ENCODE results near the gene ALPK3. TPM values are rescaled to one million over a fixed set of nuclear protein-coding genes. Genes with fewer than 3 reads are reported as not detected.

ALPK3 gene
- total and polyA plus RNA-seq, 2 experiments from 2014 or later = 3.7 to 29.7 TPM

- Mint-ChIP-seq H3K36me3 (ENCODE audit: low read depth) (no peaks in the 10 kb centered on the region; the same call in 2 of the 3 replicates), H3K27ac (no peak overlapping the region)
- H3K27me3 ChIP-seq (ENCODE audit: insufficient read depth) = no peaks in the 10 kb centered on the region
Measured at GRCh38 chr15:84831028-84831427, 13.9 kb downstream of the ALPK3 start.

GRCh38 chr15:84831613-84832012 lies 14.5 kb downstream of the ALPK3 start:
- H3K4me1 ChIP-seq (ENCODE audit: insufficient read depth) = no peaks in the 10 kb centered on the region
- H3K27me3 ChIP-seq (ENCODE audit: insufficient read depth) = no peaks in the 10 kb centered on the region
- no peak overlapping the region for H3K4me3 ChIP-seq
- no peak for ATAC-seq
- 0 out of 2 replicates have a peak, but pooled peaks cover 6% of the 10 kb centered on the region for H3K36me3 ChIP-seq (ENCODE audit: insufficient read depth)
- no peak overlapping the region for H3K27ac Mint-ChIP-seq
- H4K20me1 ChIP-seq (replicated peaks; ENCODE audit: insufficient read depth) = no peaks in the 10 kb centered on the region
- H3F3A ChIP-seq (replicated peaks; ENCODE audit: low read depth) = no peaks in the 10 kb centered on the region
- no peaks in the 10 kb centered on the region for H3K9me2 ChIP-seq (ENCODE audit: insufficient read depth)
- H3K27ac ChIP-seq (ENCODE audit: low read depth) = no peak overlapping the region
- H3K27me3 Mint-ChIP-seq (ENCODE audit: insufficient read depth, low read depth, poor library complexity) = no peaks in the 10 kb centered on the region
- no peaks in the 10 kb centered on the region for H3K9me3 Mint-ChIP-seq
- H3K4me2 ChIP-seq = no peak overlapping the region
- no peak for DNase-seq (ENCODE audit: low spot score)
- no peaks in the 10 kb centered on the region; the same call in 2 of the 3 replicates for H3K36me3 Mint-ChIP-seq (ENCODE audit: low read depth)
- no peak overlapping the region for H3K4me3 Mint-ChIP-seq
- peaks cover 10% of the 10 kb centered on the region for H3K4me1 Mint-ChIP-seq
- no peak overlapping the region for H2AFZ ChIP-seq
- H3K79me2 ChIP-seq (replicated peaks; ENCODE audit: insufficient read depth) = no peaks in the 10 kb centered on the region
- TF ChIP-seq POLR2AphosphoS5 (IDR thresholded peaks at IDR 0.05; ENCODE audit: low read depth) (no peak), ZNF331 (CRISPR knock-in tag; IDR thresholded peaks at IDR 0.05; ENCODE audit: low read depth) (no peak), JUNB (IDR thresholded peaks at IDR 0.05; ENCODE audit: unreplicated experiment) (no peak), CREB1 (CRISPR knock-in tag; IDR thresholded peaks at IDR 0.05; ENCODE audit: low read depth) (no peak), EZH2 (IDR thresholded peaks at IDR 0.05; ENCODE audit: low read depth, unreplicated experiment) (no peak), ETS1 (IDR thresholded peaks at IDR 0.05) (no peak), CTCF (conservative IDR thresholded peaks at IDR 0.05; ENCODE audit: low read depth in 2 of 2) (no peak), REST (IDR thresholded peaks at IDR 0.05; ENCODE audit: unreplicated experiment) (no peak), EZH2phosphoT487 (IDR thresholded peaks at IDR 0.05; ENCODE audit: unreplicated experiment) (no peak), STAT1 (IDR thresholded peaks at IDR 0.05; ENCODE audit: unreplicated experiment) (no peak), ZNF114 (CRISPR knock-in tag; IDR thresholded peaks at IDR 0.05) (no peak), NANOG (IDR thresholded peaks at IDR 0.05; ENCODE audit: borderline replicate concordance) (no peak)

More at GRCh38 chr15:84831028-84831427, 13.9 kb downstream of the ALPK3 start:
- Mint-ChIP-seq H3K4me1 (peaks cover 15% of the 10 kb centered on the region), H3K4me3 (no peak overlapping the region), H3K27me3 (ENCODE audit: insufficient read depth, low read depth, poor library complexity) (no peaks in the 10 kb centered on the region), H3K9me3 (no peaks in the 10 kb centered on the region)
- Histone ChIP-seq H3K4me2 (no peak overlapping the region), H3K4me1 (ENCODE audit: insufficient read depth) (no peaks in the 10 kb centered on the region; the same call in 1 of the 2 replicates), H3K4me3 (no peak overlapping the region), H3K9me2 (ENCODE audit: insufficient read depth) (no peaks in the 10 kb centered on the region), H2AFZ (no peak overlapping the region), H3F3A (replicated peaks; ENCODE audit: low read depth) (no peaks in the 10 kb centered on the region), H3K79me2 (replicated peaks; ENCODE audit: insufficient read depth) (no peaks in the 10 kb centered on the region), H3K36me3 (ENCODE audit: insufficient read depth) (0 out of 2 replicates have a peak, but pooled peaks cover 6% of the 10 kb centered on the region), H4K20me1 (replicated peaks; ENCODE audit: insufficient read depth) (no peaks in the 10 kb centered on the region), H3K27ac (ENCODE audit: low read depth) (no peak overlapping the region)
- ATAC-seq (no peak), DNase-seq (ENCODE audit: low spot score) (no peak)
- no peak for TF ChIP-seq STAT1 (IDR thresholded peaks at IDR 0.05; ENCODE audit: unreplicated experiment)

Measured in GM23338 (cell line).